Esophagus muscularis mucosa (tissue), 3 donors: ENCODE results near the gene FKBP2.

Experiments used
- POLR2A ChIP-seq: fragments of 450-650 bp; IDR thresholded peaks from one replicate; pipeline ENCODE4 v1.6.1; 2017; ENCODE audit warnings: antibody characterized with exemption, moderate library complexity, mild to moderate bottlenecking, low read depth
- TF ChIP-seq, protein P1 (sequence below), 3 experiments: fragments of 200-600 bp in 2 of 3; fragments of 450-650 bp in 1 of 3; sonication (generic) in 2 of 3; IDR thresholded peaks; one replicate each; pipeline ENCODE4 v1.5.1; 2017 to 2019; ENCODE audit warnings: antibody characterized with exemption in 3 of 3, mild to moderate bottlenecking in 2 of 3, moderate library complexity in 1 of 3

DNA sequence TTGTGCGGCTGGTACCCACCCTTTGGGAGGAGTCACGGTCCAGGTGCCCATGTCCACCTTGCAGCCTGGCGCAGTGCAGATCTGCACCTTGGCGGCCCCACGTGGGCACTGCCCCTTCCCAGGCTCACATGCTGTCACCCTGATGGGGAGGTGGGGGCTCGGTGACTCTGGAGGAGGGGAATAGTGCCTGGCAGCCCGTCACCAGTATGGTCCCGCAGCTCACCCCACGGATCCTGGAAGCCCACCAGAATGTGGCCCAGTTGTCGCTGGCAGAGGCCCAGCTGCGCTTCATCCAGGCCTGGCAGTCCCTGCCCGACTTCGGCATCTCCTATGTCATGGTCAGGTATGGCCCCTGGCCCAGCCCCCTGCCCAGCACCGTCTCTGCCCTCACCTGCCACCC is 20.1 kb upstream of the FKBP2 start:
- no peak for TF ChIP-seq POLR2A
- TF ChIP-seq, protein P1, sequence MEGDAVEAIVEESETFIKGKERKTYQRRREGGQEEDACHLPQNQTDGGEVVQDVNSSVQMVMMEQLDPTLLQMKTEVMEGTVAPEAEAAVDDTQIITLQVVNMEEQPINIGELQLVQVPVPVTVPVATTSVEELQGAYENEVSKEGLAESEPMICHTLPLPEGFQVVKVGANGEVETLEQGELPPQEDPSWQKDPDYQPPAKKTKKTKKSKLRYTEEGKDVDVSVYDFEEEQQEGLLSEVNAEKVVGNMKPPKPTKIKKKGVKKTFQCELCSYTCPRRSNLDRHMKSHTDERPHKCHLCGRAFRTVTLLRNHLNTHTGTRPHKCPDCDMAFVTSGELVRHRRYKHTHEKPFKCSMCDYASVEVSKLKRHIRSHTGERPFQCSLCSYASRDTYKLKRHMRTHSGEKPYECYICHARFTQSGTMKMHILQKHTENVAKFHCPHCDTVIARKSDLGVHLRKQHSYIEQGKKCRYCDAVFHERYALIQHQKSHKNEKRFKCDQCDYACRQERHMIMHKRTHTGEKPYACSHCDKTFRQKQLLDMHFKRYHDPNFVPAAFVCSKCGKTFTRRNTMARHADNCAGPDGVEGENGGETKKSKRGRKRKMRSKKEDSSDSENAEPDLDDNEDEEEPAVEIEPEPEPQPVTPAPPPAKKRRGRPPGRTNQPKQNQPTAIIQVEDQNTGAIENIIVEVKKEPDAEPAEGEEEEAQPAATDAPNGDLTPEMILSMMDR (IDR thresholded peaks at IDR 0.05), result no peak
